ENCODE measurements around the gene PRSS53. TPM values are rescaled to one million over a fixed set of nuclear protein-coding genes. Genes with fewer than 3 reads are reported as not detected.
A peak's percentile ranks its signal among the peaks of the same experiment; 100 is the strongest.

The PRSS53 gene
- total and polyA plus RNA-seq, 10 donors = 1.6 to 6.0 (median 2.5) TPM

DNA sequence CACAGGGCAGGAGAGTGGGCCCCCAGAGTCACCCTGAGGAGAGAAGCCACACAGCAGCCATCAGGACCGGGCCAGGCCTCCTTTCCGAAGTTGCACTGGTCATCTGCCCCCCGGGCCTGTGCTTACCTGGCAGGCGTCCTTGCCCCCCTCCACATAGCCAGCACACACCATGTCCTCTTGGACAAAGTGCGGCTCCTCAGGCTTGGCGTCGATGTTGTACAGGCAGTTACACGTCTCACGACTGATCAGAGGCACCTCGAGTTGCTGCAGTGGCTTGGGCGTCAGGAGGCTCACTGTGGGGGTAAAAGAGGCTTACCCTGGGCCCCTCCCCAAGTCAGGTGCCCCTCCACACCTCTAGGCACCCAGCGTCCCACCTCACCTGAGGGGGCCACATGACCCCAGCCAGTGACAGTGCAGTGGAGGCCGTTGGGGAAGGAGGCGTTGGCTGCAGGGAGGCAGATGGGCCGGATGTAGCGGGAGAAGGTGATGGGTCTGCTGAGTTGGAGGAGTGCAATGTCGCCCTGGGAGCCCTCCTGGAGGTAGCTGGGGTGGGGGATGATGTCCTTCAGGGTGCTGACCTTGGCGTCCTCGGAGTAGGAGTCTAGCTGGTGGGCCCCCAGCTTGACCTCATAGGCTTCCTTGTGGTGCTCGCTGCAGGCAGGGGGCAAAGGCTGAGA lies 43.7 kb upstream of the PRSS53 start:
- H3K9me3 ChIP-seq = no peaks in the 10 kb centered on the region
- TF ChIP-seq POLR2AphosphoS5 (IDR thresholded peaks at IDR 0.05) (peak in 2 of 3 donors; percentile 9 to 40), CTCF (IDR thresholded peaks at IDR 0.05 in 8 of 11, conservative IDR thresholded peaks at IDR 0.05 in 3 of 11) (no peak), POLR2A (IDR thresholded peaks at IDR 0.05) (no peak)
- H3K4me1 ChIP-seq = peaks cover 0 to 60% (median 27%) of the 10 kb centered on the region in 6 donors
- H3K4me3 ChIP-seq = no peak overlapping the region
- H3K27me3 ChIP-seq (replicated peaks in 1 of 7) = no peaks in the 10 kb centered on the region
- intact Hi-C loops (cut with DNase I; ENCODE audit: low total_unique reads) = no loop called here
- DNase-seq = no peak
- 91 to 92% (median 92%) methylated on average over 14 to 20 of the region's 20 CpGs for WGBS, 5 donors
- peaks cover 0 to 61% (median 46%) of the 10 kb centered on the region in 6 donors for H3K36me3 ChIP-seq
- peak overlapping the region in 1 of 8 donors; percentile 99 for H3K27ac ChIP-seq

- Histone ChIP-seq H3K9me3 (no peaks in the 10 kb centered on the region), H3K27ac (peak overlapping the region in 1 of 8 donors; percentile 99), H3K27me3 (replicated peaks in 1 of 7) (no peaks in the 10 kb centered on the region), H3K36me3 (peaks cover 0 to 67% (median 52%) of the 10 kb centered on the region in 6 donors), H3K4me1 (peaks cover 0 to 65% (median 30%) of the 10 kb centered on the region in 6 donors), H3K4me3 (no peak overlapping the region)
- 78 to 90% (median 85%) methylated on average over 1 to 5 of the region's 5 CpGs for WGBS, 5 donors
- DNase-seq = no peak
- TF ChIP-seq CTCF (IDR thresholded peaks at IDR 0.05 in 8 of 11, conservative IDR thresholded peaks at IDR 0.05 in 3 of 11) (no peak), POLR2AphosphoS5 (IDR thresholded peaks at IDR 0.05) (peak in 1 of 3 donors; percentile 3)
- intact Hi-C loops (cut with DNase I; ENCODE audit: low total_unique reads) = no loop called here
These were observed 43.1 kb upstream of the PRSS53 start for GRCh38 chr16:31131841-31132271.

- Histone ChIP-seq H3K4me3 (no peak overlapping the region), H3K4me1 (peaks cover 0 to 70% (median 30%) of the 10 kb centered on the region in 6 donors), H3K27ac (peak overlapping the region in 2 of 8 donors; percentile 92 to 99), H3K36me3 (peaks cover 0 to 71% (median 53%) of the 10 kb centered on the region in 6 donors), H3K27me3 (replicated peaks in 1 of 7) (no peaks in the 10 kb centered on the region), H3K9me3 (no peaks in the 10 kb centered on the region)
- DNase-seq = no peak
- TF ChIP-seq POLR2A (IDR thresholded peaks at IDR 0.05) = no peak
- intact Hi-C loops (cut with DNase I; ENCODE audit: low total_unique reads) = no loop called here
- 89 to 97% (median 96%) methylated on average over 8 to 11 of the region's 11 CpGs for WGBS, 5 donors
These were observed 42.7 kb upstream of the PRSS53 start for GRCh38 chr16:31131416-31131815.

DNA sequence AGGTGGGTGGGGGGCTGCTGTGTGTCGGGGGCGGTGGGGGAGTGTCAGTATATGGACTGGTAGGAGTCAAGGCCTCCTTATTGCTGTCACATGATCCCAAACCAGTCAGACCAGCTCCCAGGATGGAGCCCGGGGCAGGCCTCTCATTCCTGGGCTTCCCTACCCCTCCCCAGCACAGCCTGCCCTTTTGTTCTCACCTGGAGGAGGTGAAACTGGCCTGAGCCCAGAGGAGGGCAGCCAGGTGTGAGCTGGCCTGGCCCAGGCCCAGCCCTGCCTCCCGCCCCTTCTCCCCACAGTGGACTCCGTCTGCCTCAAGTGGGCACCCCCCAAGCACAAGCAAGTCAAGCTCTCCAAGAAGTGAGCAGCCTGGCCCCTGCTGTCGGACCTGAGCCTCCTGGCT lies 42.2 kb upstream of the PRSS53 start:
- intact Hi-C loops (cut with DNase I; ENCODE audit: low total_unique reads) = no loop called here
- H3K36me3 ChIP-seq = peaks cover 0 to 76% (median 53%) of the 10 kb centered on the region in 6 donors
- no peaks in the 10 kb centered on the region for H3K9me3 ChIP-seq
- 88 to 98% (median 90%) methylated on average over 5 to 6 of the region's 6 CpGs for WGBS, 5 donors
- DNase-seq = no peak
- peaks cover 0 to 75% (median 30%) of the 10 kb centered on the region in 6 donors for H3K4me1 ChIP-seq
- H3K4me3 ChIP-seq = peak overlapping the region in 1 of 8 donors; percentile 55
- no peaks in the 10 kb centered on the region for H3K27me3 ChIP-seq (replicated peaks in 1 of 7)
- H3K27ac ChIP-seq = peak overlapping the region in 4 of 8 donors; percentile 91 to 99 (median 92)
- TF ChIP-seq CTCF (IDR thresholded peaks at IDR 0.05 in 8 of 11, conservative IDR thresholded peaks at IDR 0.05 in 3 of 11) (no peak), POLR2A (IDR thresholded peaks at IDR 0.05) (no peak), POLR2AphosphoS5 (IDR thresholded peaks at IDR 0.05) (no peak)
